Activated T-cell treated with anti-CD3 and anti-CD28 coated beads for 24 hours (primary cell): ENCODE measurements around the gene SOX18.
"Not testable (repeated sequence)": the region's sequence is repeated elsewhere in the genome, so short reads cannot be mapped to it uniquely, and the experiment has no call there.

Experiments used
- DNase-seq: peaks from one replicate; pipeline ENCODE4 v3.0.0-alpha.2; 2020; ENCODE audit warnings: low read depth

Gene SOX18

DNA sequence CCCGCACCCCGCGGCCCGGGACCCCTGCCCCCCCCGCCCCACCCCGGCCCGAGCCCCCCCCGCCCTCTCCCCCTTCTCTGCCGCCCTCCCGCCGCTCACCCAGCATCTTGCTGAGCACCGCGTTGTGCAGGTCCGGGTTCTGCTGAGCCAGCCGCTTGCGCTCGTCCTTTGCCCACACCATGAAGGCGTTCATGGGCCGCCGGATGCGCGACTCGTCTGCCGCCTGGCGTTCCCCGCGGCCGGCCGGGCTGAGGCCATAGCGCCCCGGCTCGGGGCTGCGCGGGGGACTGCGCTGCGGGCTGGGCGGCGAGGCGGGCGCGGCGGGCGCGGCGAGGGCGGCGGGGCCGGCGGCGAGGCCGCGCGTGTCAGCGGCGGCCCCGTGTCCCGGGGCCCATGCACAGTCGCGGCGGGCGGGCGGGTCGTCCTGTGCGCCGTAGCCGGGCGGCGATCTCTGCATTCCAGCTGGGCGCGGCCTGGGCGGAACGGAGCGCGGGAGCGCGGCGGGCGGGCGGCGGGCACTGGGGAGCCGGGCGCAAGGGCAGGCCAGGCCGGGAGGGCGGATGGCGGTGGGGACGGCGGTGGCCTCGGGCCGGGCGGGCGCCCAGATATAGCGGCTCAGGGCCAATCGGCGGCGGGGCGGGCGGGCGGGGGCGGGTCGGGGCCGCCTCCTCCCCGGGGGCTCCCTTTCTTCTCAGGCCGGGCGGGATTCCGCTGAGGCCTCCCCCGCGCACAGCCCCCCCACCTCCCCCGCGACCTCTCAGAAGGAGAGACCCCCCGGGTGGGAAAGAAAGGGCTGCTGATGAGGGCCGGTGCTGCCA is at the start of gene SOX18:
TSS of gene SOX18 (minus strand) at position 580 of the 818 bp plus-strand sequence. CDS start at position 457, 123 bp downstream.
- no peak for DNase-seq

GRCh38 chr20:64098471-64099013 is 49.1 kb upstream of the SOX18 start:
- no peak for DNase-seq

GRCh38 chr20:64096535-64096934 is 47.1 kb upstream of the SOX18 start:
- no peak for DNase-seq

- DNase-seq, result no peak
Observed at GRCh38 chr20:64095927-64096326, 46.5 kb upstream of the SOX18 start.

DNA sequence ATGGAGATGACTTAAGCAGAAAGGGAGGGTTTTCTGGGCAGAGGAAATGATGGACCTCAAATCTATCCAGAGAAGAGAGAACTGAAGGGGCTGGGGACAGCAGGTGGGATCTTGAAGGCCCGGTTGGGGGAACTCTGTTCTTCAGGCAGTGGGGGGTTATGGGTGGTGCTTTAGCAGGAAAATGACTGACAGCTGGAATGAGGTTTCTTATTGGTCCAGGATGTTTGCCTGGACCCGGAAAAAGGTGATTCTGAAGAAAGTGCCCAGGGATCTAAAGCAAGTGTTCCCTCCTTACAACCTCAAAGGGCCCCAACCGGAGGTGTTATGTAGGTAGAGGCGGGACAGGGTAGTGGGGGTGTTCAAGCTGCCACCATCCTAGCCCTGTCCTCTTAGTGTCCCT is 46.0 kb upstream of the SOX18 start:
- DNase-seq, result no peak

DNA sequence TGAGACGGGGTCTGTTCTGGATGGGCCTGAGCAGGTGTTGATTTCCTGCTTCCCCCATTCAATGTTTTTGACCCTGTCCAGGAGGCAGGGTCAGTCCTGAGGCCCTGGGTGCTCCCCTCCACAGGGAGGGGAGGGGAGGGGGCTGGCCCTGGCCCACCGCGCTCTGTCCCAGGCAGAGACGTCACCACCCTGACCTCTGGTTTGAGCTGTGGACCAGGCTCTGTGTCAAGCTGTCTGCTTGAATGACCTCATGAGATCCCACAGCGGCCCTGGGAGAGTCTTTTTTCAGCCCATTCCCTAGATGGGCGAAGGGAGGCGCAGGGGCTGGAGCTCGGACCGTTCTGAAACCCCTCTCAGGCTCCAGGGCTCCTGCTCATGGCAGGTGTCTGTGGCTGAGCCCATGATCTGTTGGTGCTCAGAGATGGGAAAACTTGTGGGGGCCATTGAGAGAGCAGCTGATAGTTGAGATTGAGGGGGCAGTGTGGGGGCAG is 43.6 kb upstream of the SOX18 start:
- no peak for DNase-seq

DNA sequence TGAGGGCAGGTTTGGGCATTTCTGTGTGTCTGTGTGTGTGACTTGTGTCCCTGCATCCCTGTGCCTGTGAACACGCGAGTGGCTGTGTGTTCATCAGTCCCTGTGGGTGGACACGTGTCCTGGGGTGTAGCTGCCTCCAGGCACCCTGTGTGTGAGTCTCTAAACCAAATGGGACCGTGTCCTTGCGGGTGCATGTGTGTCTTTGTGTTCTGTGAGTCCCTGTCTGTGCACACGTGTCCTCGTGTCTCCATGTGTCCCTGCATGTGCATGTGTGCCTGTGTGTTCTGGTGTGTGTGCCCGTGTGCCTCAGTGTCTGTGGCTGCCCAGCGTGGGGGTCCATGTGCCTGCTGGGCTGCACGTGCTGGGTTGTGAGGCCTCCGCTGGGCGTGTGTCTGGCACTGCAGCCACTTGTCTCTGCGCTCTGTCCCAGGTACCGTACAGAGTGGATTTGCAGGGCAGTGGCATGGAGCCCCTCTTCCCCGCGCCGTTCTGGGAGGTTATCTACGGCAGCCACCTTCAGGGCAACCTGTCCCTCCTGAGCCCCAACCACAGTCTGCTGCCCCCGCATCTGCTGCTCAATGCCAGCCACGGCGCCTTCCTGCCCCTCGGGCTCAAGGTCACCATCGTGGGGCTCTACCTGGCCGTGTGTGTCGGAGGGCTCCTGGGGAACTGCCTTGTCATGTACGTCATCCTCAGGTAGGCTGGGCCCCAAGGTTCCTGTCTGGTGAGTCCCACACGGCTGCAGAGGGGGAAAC is 43.0 kb upstream of the SOX18 start:
- no peak for DNase-seq

GRCh38 chr20:64091770-64092169 is 42.3 kb upstream of the SOX18 start:
- DNase-seq, result no peak

DNA sequence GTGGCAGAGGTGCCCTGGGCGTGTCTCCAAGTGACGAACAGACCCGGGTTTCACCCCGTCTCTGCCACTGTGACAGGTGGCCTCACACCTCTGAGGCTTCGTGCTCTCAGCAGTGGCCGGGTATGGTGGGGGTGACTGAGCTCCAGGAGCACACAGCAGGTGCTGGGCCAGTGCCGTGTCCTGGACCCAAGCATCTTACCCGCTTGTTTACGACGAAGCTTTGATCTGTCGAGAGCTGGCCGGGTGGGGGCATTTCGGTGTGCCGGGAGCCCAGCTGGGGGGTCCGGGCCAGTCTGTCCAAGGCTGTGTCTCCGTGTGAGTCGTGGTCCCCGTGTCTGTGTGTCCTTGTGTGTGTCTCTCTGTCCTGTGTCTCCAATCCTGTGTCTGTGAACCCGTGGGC is 41.9 kb upstream of the SOX18 start:
- no peak for DNase-seq

DNA sequence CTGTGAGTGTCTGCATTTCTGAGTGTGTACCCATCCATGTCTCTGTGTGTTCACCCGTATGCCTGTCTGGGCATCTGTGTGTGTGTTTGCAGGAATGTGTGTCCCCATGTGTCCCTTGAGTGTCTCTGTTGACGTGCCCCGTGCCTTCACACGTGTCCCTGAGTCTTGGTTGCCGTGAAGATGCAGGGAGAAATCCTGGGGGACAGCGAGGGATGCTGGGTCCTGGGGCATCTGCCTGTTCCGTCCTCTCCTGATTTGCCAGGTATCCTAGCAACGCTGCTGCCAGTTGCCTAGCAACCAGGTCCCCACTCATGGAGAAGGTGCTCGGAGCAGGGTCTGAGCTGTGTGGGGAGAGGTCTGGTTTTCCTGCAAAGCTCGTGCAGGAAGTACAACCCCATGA is 40.7 kb upstream of the SOX18 start:
- no peak for DNase-seq

- DNase-seq, result not testable (repeated sequence)
Observed at GRCh38 chr20:64088586-64088985, 39.1 kb upstream of the SOX18 start.

- DNase-seq, result not testable (repeated sequence)
Observed at GRCh38 chr20:64087226-64087825, 37.9 kb upstream of the SOX18 start.

DNA sequence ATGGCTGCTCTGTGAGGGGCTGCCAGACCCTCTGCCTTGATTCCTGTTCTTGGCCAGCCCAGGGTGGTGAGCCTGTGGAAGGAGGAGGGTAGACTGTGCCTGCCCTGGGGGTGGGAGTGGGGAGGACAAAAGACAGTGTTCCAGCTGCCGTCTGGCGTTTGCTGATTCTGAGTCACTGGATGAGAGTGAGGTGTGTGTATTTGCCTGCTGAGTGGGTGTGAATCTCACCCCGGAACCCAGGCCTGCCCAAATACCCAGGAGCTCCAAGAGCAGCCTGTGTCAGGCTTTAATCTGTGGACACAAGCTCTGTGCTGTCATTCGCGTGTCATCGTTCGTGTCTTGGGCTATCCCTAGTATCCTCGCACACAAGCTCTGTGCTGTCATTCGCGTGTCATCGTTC is 37.4 kb upstream of the SOX18 start:
- DNase-seq, result no peak

DNA sequence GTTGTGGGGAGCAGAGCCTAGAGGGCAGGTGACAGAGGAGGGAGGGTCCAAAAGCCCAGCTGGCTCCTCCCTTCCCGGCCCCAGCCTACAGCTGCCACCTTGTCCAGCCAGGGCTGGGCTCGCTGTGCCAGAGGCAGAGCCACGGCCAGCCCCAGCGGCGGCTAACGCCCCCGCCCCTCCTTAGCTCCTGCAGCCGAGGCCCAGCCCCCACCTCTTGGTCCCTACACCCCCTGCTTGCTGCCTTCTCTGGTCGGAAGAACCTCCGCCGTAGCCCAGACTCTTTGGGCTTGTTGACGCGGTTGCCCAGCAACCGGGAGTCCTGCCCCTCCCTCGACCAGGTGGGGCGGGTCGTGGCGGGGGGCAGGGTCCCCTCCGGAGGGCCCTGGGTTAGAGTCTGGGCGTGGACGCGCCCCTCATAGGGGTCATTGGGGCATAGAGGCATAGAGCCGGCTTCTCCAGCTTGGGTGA is 35.3 kb upstream of the SOX18 start:
- no peak for DNase-seq

DNA sequence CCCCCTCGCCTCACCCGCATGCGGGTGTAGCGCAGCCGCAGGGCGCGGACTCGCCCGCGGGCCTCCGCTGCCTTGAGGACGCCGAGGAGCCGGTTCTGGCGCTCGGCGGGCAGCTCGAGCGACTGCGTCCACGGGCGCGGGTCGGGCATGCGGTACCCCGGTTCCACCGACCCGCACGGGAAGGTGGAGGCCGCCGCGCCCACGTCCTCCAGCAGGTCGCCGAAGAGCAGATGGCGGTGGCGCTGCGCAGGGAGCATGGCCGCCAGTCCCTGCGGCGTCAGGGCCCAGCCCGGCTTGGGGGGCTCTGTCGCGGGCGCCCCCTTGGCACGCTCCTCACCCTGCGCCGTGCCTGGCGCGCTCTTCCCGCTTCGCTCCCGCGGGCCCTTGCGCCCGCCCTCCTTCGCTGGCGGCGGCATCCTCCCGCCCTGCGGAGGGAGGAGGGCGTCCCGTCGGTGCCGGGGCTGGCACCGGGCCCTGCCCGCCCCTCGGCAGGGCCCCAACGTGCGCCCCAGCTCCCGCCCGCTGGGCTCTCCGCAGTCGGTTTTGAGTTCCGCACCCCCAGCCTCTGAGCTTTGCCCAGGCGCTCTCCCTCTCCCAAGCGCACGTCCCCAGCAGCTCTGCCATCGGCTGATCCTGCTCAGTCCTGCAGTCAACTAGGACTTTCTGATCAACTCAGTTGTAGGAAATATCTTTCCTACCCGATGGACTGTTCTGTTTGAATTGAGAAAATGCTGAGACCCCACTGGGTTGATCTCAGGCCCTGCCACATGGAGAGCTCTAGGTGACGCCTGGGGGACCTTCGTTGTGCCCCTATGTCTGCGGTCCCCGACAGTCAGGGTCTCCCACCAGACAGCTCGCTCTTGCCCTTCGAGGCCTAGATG is 34.6 kb upstream of the SOX18 start, which contains the start of gene LKAAEAR1:
TSS of gene LKAAEAR1 (minus strand) at position 595 of the 881 bp plus-strand sequence. CDS start at position 416, 179 bp downstream.
- DNase-seq, result no peak

DNA sequence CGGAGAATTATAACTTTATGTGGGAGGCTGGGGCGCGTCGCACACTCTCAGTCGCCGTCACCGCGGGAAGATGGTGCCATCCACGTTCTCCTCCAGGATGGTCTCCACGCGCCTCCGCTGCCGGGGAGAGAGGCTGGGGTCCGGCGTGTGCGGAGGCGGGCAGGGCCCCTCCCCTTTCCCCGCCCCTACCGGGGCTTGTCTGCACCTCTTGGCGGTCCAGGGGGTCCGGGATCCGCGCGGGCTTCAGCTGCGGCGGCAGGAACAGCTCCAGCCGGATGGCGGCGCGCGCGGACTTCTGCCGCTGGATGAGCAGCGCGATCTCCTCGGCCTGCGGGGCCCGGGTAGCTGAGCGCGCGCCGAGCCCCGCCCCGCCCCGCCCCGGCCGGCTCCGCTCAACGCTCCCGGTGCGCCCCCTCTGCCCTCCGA is 34.0 kb upstream of the SOX18 start:
- DNase-seq, result peak; percentile 65

- DNase-seq, result no peak
Observed at GRCh38 chr20:64082820-64083377, 33.5 kb upstream of the SOX18 start.

DNA sequence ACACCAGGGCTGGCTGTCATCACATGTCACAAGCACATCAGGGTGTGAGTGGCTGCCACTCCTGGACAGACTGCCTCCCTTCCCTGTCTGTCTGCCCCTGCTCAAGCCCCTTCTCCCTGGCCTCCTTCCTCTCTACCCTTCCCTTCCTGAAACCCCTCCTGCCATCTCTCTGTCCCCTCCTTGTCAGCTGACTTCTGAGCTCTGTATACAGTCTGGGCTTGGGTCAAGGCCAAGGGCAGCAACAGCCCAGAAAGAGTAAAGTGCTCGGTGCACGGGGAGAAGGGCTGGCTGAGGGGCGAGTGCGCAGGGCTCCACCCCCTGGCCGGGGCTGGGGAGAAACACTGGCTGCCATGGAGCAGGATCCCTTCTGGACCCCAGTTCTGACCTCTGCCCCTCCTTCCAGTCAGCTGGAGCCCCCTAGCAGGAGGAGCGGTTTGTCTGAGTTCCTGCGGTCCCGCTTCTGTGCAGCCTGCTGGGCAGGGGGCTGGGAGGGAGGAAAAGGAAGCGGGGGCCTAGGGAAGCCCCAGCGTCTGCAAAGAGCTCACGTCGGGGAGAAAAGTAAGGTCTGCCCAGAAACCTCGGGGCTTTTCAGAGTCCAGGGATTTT is 32.8 kb upstream of the SOX18 start:
- DNase-seq, result no peak

GRCh38 chr20:64081624-64081964 is 32.2 kb upstream of the SOX18 start:
- DNase-seq, result no peak

DNA sequence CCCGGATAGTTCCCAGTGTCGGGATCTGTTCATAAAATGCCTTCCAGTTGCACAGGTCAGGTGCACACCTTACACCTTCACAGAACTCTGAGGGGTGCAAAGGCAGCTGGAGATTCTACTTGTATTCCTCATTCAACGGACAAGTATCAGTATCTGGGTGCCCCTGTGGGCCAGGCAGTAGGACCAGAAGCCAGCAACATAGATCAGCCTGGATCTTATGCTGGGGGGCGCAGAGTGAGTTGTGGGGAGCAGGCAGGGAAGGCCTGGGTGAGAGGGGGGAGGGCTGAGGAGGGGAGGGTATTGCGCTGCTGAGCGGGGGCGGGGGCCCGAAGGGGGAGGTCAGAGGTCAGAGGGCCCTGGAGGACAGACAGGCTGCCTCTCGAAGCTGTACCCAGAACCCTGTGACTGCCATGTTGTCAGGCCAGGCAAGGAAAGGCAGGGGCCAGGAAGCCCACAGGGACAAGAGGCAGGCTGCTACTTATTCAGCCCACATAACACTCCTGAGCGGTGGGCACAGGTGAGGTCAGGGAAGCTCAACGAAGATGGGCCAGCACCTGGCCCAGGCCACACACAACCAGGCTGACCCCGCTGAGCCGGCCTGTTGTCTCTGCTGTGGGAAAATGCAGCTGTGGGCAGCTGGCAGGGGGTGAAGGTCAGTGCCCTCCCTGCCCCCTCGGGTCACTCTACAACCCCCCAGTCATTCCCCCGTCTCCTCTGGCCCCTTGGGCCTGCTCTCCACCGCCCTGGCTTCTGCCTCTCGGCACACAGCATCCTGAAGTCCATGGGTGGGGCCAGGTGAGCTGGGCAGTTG is 31.6 kb upstream of the SOX18 start:
- no peak for DNase-seq
